DND-41 (cell line): ENCODE data around the gene PELI1.

Source experiments
- ATAC-seq: fragments of 200-7000 bp; cut with Tn5 transposase; 3 replicates; pipeline ENCODE4 v1.9.1; 2021; ENCODE audit warnings: low read depth; ENCODE audit not compliant: insufficient read depth
- DNase-seq: peaks from one replicate; pipeline ENCODE4 v3.0.0-alpha.2; 2020
- H2AFZ ChIP-seq: 2 replicates; pipeline ENCODE4 v1.6.0; 2012; ENCODE audit warnings: low read depth, low read length
- H3K27ac ChIP-seq: 2 replicates; pipeline ENCODE4 v1.5.1; 2012; ENCODE audit warnings: low read length, inconsistent platforms
- H3K27me3 ChIP-seq: fragments of 200-600 bp; sonication (generic); 2 replicates; pipeline ENCODE4 v1.6.0; 2012; ENCODE audit warnings: low read length, mild to moderate bottlenecking, inconsistent platforms; ENCODE audit not compliant: insufficient read depth, poor library complexity
- H3K36me3 ChIP-seq: 2 replicates; pipeline ENCODE4 v1.5.1; 2012; ENCODE audit warnings: low read length, inconsistent platforms; ENCODE audit not compliant: insufficient read depth
- H3K4me1 ChIP-seq: 2 replicates; pipeline ENCODE4 v1.5.1; 2012; ENCODE audit warnings: mild to moderate bottlenecking, low read length; ENCODE audit not compliant: insufficient read depth
- H3K4me2 ChIP-seq: 2 replicates; pipeline ENCODE4 v1.6.0; 2012; ENCODE audit warnings: mild to moderate bottlenecking, moderate library complexity, low read length, inconsistent platforms; ENCODE audit not compliant: insufficient read depth
- H3K4me3 ChIP-seq, 2 experiments: fragments of 200-600 bp in 1 of 2; shearing (Covaris generic) in 1 of 2; 2 replicates each; pipeline ENCODE4 v1.5.1; 2012 to 2016; ENCODE audit warnings: inconsistent platforms in 2 of 2, low read length in 2 of 2, mild to moderate bottlenecking in 2 of 2, low read depth in 1 of 2, moderate library complexity in 1 of 2
- H3K79me2 ChIP-seq: 2 replicates; pipeline ENCODE4 v1.6.0; 2012; ENCODE audit warnings: low read length, inconsistent platforms; ENCODE audit not compliant: insufficient read depth
- H3K9ac ChIP-seq: 2 replicates; pipeline ENCODE4 v1.6.0; 2012; ENCODE audit warnings: low read depth, mild to moderate bottlenecking, inconsistent platforms, low read length, moderate library complexity
- H3K9me3 ChIP-seq: 2 replicates; pipeline ENCODE4 v1.5.1; 2012; ENCODE audit warnings: low read length, moderate library complexity, mild to moderate bottlenecking, inconsistent platforms; ENCODE audit not compliant: insufficient read depth, severe bottlenecking
- H4K20me1 ChIP-seq: 2 replicates; pipeline ENCODE4 v1.6.0; 2012; ENCODE audit warnings: low read length; ENCODE audit not compliant: insufficient read depth
- EZH2 ChIP-seq: IDR thresholded peaks from 3 replicates; pipeline ENCODE4 v1.6.1; 2012; ENCODE audit warnings: borderline replicate concordance, low read depth, mild to moderate bottlenecking, moderate library complexity, low read length, inconsistent platforms; ENCODE audit not compliant: severe bottlenecking
- TF ChIP-seq, protein P1 (sequence below): IDR thresholded peaks from 2 replicates; pipeline ENCODE4 v1.5.1; 2012; ENCODE audit warnings: borderline replicate concordance, low read length, moderate library complexity, mild to moderate bottlenecking; ENCODE audit not compliant: poor library complexity, severe bottlenecking; ENCODE audit errors: extremely low read depth

Gene PELI1

DNA sequence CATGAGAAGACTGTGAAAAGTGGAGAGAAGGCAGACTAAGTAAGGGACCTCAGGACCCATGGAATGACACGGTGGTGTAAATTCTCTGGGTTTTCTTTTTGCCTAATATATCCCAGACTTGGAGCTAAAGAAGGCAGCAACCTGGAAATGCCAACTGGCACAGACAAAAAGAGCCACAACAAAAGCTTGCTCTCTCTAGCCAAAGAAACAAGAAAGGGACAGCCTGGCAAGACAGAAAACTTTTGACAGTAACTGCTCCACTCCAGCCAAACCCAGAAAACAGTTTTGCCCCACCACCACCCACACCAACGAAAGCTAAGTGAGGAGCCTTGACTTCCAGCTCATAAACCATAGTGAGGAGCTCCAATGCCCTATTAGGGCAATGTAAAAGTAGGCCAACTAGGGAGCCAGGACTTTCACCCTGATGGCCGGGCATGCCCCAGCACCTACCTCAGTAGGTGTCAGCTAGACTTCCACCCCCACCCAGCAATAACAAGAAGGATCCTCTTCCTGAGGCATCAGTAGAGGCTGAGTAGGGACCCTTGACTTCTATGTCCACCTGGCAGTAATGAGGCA, 35.5 kb downstream of the PELI1 start:
- Histone ChIP-seq H3K4me3 (no peak overlapping the region), H4K20me1 (no peaks in the 10 kb centered on the region), H3K4me2 (no peak overlapping the region), H3K9ac (no peak overlapping the region), H3K27ac (no peak overlapping the region), H3K9me3 (no peaks in the 10 kb centered on the region), H3K79me2 (peaks cover 4% of the 10 kb centered on the region; the same call in 1 of the 2 replicates), H2AFZ (no peak overlapping the region), H3K4me1 (no peaks in the 10 kb centered on the region), H3K36me3 (peaks cover 6% of the 10 kb centered on the region), H3K27me3 (no peaks in the 10 kb centered on the region)
- ATAC-seq (no peak), DNase-seq (no peak)
- TF ChIP-seq, protein P1, sequence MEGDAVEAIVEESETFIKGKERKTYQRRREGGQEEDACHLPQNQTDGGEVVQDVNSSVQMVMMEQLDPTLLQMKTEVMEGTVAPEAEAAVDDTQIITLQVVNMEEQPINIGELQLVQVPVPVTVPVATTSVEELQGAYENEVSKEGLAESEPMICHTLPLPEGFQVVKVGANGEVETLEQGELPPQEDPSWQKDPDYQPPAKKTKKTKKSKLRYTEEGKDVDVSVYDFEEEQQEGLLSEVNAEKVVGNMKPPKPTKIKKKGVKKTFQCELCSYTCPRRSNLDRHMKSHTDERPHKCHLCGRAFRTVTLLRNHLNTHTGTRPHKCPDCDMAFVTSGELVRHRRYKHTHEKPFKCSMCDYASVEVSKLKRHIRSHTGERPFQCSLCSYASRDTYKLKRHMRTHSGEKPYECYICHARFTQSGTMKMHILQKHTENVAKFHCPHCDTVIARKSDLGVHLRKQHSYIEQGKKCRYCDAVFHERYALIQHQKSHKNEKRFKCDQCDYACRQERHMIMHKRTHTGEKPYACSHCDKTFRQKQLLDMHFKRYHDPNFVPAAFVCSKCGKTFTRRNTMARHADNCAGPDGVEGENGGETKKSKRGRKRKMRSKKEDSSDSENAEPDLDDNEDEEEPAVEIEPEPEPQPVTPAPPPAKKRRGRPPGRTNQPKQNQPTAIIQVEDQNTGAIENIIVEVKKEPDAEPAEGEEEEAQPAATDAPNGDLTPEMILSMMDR: no peak
- TF ChIP-seq EZH2: no peak

DNA sequence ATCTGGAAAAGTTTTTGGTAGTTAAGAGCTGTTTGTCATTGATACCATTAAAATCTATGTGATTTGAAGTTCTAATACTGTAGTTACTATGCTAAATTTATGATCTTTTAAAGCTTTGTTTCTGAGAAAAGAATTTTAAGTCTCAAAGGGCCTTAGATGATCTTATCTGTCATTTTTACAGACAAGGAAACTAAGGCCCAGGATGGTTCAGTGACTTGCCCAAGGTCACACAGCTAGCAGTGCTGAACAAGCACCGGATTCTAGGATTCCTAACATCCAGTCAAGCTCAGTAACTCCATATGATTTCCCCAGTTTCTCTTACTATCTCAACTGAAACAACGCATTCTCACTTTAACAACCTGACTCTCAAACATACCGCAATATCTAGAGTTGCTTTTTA, 37.7 kb downstream of the PELI1 start:
- H3K4me2 ChIP-seq: no peak overlapping the region
- no peak overlapping the region for H3K4me3 ChIP-seq
- peaks cover 4% of the 10 kb centered on the region; the same call in 1 of the 2 replicates for H3K79me2 ChIP-seq
- TF ChIP-seq, protein P1: no peak
- no peak for TF ChIP-seq EZH2
- H3K27me3 ChIP-seq: no peaks in the 10 kb centered on the region
- peaks cover 6% of the 10 kb centered on the region for H3K36me3 ChIP-seq
- no peaks in the 10 kb centered on the region for H3K9me3 ChIP-seq
- no peak overlapping the region for H3K9ac ChIP-seq
- no peak for ATAC-seq
- H3K27ac ChIP-seq: no peak overlapping the region
- H4K20me1 ChIP-seq: no peaks in the 10 kb centered on the region; the same call in 1 of the 2 replicates
- H2AFZ ChIP-seq: no peak overlapping the region
- H3K4me1 ChIP-seq: no peaks in the 10 kb centered on the region
- DNase-seq: no peak

- H3K27me3 ChIP-seq: no peaks in the 10 kb centered on the region
- H3K4me3 ChIP-seq: no peak overlapping the region
- no peak overlapping the region for H3K27ac ChIP-seq
- ATAC-seq: no peak
- H2AFZ ChIP-seq: no peak overlapping the region
- H4K20me1 ChIP-seq: no peaks in the 10 kb centered on the region; the same call in 1 of the 2 replicates
- H3K4me2 ChIP-seq: no peak overlapping the region
- no peak overlapping the region for H3K9ac ChIP-seq
- DNase-seq: no peak
- no peaks in the 10 kb centered on the region for H3K4me1 ChIP-seq
- peaks cover 6% of the 10 kb centered on the region for H3K36me3 ChIP-seq
- peaks cover 4% of the 10 kb centered on the region; the same call in 1 of the 2 replicates for H3K79me2 ChIP-seq
- TF ChIP-seq EZH2: no peak
- TF ChIP-seq, protein P1: no peak
- no peaks in the 10 kb centered on the region for H3K9me3 ChIP-seq
These were observed 38.4 kb downstream of the PELI1 start for GRCh38 chr2:64105670-64106461.
